Tibial nerve (tissue), 3 donors: ENCODE data around the gene KRT6C.
"Not testable (repeated sequence)": the region's sequence is repeated elsewhere in the genome, so short reads cannot be mapped to it uniquely, and the experiment has no call there.

Experiments
- POLR2A ChIP-seq, 2 donors: fragments of 450-650 bp; IDR thresholded peaks; one replicate each; pipeline ENCODE4 v1.6.1; 2017; ENCODE audit warnings: antibody characterized with exemption in 2 of 2, mild to moderate bottlenecking in 2 of 2, moderate library complexity in 2 of 2
- TF ChIP-seq, protein P1 (sequence below), 5 experiments: fragments of 200-600 bp in 3 of 5; fragments of 450-650 bp in 2 of 5; sonication (generic) in 3 of 5; IDR thresholded peaks; one replicate each; pipeline ENCODE4 v1.5.1; 2016 to 2019; ENCODE audit warnings: antibody characterized with exemption in 5 of 5, mild to moderate bottlenecking in 3 of 5, moderate library complexity in 2 of 5

DNA sequence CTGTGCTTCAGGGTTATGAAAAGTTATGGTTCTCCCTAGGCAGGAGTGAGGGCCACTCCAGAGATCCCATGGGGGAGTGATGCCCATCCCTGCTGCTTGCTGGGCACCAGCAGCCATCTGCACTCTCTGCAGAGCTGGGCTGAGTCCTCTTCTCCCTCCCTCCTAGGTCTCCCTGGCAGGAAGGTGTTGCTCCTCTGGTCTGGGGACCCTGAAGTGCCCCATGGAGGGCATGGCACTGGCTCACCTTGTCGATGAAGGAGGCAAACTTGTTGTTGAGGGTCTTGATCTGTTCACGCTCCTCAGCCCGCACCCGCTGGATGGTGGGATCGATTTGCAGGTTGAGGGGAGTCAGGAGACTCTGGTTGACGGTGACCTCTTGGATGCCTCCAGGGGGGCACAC is 18.8 kb upstream of the KRT6C start:
- TF ChIP-seq, protein P1, sequence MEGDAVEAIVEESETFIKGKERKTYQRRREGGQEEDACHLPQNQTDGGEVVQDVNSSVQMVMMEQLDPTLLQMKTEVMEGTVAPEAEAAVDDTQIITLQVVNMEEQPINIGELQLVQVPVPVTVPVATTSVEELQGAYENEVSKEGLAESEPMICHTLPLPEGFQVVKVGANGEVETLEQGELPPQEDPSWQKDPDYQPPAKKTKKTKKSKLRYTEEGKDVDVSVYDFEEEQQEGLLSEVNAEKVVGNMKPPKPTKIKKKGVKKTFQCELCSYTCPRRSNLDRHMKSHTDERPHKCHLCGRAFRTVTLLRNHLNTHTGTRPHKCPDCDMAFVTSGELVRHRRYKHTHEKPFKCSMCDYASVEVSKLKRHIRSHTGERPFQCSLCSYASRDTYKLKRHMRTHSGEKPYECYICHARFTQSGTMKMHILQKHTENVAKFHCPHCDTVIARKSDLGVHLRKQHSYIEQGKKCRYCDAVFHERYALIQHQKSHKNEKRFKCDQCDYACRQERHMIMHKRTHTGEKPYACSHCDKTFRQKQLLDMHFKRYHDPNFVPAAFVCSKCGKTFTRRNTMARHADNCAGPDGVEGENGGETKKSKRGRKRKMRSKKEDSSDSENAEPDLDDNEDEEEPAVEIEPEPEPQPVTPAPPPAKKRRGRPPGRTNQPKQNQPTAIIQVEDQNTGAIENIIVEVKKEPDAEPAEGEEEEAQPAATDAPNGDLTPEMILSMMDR (IDR thresholded peaks at IDR 0.05) = not testable (repeated sequence)
- TF ChIP-seq POLR2A (IDR thresholded peaks at IDR 0.05) = not testable (repeated sequence)
